Endothelial cell of hepatic sinusoid (primary cell): ENCODE data around the gene TMEM119.

ENCODE experiments used
- in situ Hi-C: cut with HindIII; loops from 2 replicates; pipeline ENCODE4 v1.10.0; 2017; ENCODE audit warnings: low sequenced_read_pairs

Gene TMEM119

DNA sequence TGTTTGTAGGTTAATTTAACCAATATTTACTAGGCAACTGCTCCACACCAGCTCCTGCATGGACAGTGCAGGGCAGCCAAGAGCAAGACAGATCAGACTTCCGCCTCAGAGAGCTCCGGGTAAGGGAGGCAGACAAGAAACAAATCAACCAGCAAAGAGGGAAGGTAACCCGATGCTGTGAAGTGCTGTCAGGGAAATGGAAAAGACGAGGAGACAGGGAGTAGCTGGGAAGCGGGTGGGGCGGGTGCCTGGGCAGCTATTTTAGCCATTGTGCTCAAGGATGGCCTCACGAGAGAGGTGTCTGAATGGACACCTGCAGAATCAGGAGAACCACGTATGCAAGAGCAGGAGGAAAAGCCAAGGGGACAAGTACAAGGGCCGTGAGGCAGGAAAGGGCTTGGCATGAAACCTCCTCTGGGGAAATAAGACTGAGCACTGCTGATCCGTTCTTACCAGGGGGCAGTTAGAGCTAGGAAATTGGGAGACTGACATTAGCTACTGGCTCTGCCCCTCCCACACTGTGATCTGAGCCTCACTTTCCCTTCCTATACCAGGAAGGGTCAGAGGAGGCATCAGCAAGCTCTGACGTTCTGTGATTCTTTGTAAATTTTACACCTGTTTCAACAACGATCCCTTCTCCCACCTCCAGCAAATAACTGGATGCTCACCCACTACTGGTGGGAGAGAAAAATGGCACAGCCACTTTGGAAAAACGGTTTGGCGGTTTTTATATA is 6.5 kb upstream of the TMEM119 start:
- in situ Hi-C loops = no loop called here

DNA sequence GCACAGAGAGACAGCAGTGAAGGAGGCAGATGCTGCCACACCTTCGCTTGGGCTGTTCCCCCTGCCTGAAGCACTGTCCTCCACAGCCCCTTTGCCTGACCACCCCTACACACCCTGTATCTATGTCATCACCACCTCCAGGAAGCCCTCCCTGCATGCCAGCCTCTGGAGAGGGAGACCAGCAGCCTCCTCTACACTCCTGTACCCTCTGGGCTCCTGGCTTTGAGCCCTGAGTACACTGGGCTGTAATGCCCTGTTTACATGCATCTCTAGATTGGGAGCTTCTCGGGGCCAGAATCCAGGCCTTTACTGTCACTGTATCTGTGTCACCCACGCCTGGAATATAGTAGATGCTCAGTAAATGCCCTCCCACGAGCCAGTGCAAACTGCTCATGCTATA is 5.9 kb upstream of the TMEM119 start:
- in situ Hi-C loops = no loop called here

- in situ Hi-C loops = no loop called here
Measured at GRCh38 chr12:108602976-108603704, 5.3 kb upstream of the TMEM119 start.

- in situ Hi-C loops = no loop called here
Measured at GRCh38 chr12:108602209-108602705, 4.4 kb upstream of the TMEM119 start.

- in situ Hi-C loops = no loop called here
Measured at GRCh38 chr12:108600702-108601007, 2.8 kb upstream of the TMEM119 start.

DNA sequence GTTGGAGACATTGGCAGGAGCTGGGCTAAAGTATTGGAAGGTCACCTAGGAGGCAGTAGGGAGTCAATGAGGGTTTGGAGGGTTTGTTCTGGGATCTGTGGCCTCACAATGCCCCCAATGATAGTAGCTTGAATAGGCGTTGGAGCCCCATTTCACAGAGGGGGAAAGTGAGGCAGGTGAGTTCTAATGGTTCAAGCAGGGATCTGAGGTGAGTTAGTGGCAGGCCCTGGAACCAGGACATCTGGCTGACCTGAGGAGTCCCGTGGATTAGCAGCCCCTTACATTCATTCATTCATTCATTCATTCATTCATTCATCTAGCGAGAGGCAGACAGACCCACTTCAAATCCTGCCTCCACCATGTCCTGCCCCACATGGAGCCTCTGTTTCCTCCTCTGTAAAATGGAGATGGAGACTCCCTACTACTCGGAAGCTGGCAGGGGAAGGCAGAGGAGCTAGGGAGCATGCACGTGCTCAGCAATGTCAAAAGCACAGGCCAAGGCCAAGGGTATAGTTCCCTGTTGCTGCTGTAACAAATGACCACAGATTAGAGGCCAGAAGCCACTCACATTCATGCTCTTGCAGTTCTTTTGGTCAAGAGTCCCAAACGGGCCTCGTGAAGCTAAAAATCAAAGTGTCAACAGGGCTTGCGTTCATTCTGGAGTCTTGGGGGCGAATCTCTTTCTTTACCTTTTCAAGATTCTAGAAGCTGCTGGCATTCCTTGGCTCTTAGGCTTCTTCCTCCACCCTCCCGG is 2.2 kb upstream of the TMEM119 start:
- in situ Hi-C loops = no loop called here

DNA sequence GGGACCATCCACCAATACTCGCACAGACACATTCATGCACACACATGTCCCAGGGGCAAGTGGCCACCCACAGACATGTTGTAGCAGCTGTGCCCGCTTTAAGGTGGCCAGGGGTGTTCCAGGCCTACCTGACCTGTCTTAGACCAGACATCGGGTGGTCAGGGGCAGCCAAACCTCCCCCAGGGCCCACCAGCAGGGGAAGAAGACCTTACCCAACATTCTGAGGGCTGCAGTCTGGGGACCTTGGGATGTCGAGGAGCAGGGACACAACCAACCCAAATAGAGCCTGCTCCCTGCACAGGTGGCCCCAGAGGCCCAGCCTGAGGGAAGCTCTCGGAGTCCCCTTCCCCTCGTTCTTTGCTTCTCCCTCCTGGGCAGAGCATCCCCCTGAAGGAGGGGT is 1.7 kb upstream of the TMEM119 start:
- in situ Hi-C loops = no loop called here

DNA sequence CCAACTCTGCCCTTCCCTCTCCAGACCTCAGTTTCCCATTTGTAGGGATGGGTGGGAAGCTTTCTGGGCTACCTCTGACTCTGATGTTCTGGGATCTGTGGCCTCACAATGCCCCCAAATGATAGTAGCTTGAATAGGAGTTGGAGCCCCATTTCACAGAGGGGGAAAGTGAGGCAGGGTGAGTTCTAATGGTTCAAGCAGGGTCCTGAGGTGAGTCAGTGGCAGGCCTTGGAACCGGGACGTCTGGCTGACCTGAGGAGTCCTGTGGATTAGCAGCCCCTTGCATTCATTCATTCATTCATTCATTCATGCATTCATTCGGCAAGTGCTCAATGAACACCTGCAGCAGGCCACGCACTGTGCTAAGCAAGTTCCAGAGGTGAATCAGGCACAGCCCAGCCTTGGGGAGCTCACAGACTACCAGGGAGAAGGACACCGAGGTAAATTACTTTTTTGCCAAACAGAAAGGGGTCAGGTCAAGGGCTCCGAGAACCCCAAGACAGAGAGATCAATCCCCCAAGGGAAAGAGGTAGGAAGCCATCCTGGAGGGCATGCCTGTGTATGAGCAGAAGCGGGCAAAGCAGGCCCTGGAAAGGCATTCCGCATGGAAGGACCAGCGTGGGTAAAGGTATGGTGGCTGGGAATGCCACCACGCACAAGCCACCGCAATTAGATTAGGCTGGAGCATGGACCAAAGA is 818 bp upstream of the TMEM119 start:
- in situ Hi-C loops = no loop called here

DNA sequence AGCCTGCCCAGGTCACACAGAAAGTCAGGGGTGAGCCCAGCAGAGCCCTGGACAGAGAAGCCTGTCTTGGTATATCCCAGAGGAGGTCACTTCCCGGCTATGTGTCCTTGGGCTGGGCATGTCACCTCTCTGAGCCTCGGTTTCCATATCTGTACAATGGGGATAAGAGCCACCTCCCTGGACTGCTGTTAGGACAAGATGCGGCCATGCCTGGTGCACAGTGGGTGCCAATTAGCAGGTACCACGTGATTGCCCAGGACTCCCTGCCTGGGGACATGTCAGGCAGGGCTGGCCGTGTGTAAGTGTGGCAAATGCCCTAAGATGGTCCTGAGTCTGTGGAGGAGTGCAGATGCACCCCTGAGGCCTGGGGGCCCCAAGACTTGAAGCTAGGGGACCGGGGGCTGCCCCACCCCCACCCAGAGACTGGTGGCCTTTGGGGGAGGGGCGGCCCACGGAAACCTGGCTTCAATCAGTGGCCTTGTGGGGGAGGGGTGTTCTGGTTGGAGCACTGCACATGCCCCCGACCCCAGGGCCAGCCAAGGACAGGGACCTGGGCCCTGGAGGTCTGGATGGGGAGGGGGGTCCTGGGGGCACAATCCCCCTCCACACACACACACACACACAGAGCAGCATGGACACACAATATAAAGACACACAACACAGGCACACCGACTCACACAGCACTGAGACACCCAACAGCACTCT is 878 bp downstream of the TMEM119 start:
- in situ Hi-C loops = no loop called here

- in situ Hi-C loops = no loop called here
Measured at GRCh38 chr12:108595711-108596647, 1.9 kb downstream of the TMEM119 start.

DNA sequence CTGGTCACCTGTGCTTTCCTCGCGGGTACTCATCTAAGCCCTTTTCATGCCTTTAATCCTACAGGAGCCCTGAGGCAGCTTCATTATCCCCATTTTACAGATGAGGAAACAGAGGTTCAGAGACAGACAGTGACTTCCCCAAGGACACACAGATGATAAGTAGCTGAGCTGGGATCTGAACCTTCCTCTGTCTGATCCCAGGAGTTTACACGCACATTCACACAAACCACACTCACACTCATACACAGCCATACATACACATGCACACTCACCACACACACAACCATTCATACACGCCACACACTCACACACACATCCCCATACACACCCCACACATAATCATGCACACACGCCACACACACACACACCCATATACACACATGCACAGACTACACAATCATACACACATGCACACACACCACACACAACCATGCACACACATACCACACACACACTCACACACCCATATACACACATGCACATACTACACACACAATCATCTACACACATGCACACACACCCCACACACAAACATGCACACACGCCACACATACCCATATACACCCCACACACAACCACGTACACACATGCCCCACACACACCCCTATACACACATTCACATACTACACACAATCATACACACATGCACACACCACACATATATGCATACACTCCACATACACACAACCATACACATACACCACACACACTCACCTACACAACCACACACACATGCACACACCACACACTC is 2.7 kb downstream of the TMEM119 start:
- in situ Hi-C loops = loop anchor here (5.0 kb wide), 1 partner anchor 47 kb away; no protein-coding TSS in a partner anchor

- in situ Hi-C loops = loop anchor here (5.0 kb wide), 1 partner anchor 48 kb away; no protein-coding TSS in a partner anchor
Measured at GRCh38 chr12:108594323-108594903, 3.5 kb downstream of the TMEM119 start.

DNA sequence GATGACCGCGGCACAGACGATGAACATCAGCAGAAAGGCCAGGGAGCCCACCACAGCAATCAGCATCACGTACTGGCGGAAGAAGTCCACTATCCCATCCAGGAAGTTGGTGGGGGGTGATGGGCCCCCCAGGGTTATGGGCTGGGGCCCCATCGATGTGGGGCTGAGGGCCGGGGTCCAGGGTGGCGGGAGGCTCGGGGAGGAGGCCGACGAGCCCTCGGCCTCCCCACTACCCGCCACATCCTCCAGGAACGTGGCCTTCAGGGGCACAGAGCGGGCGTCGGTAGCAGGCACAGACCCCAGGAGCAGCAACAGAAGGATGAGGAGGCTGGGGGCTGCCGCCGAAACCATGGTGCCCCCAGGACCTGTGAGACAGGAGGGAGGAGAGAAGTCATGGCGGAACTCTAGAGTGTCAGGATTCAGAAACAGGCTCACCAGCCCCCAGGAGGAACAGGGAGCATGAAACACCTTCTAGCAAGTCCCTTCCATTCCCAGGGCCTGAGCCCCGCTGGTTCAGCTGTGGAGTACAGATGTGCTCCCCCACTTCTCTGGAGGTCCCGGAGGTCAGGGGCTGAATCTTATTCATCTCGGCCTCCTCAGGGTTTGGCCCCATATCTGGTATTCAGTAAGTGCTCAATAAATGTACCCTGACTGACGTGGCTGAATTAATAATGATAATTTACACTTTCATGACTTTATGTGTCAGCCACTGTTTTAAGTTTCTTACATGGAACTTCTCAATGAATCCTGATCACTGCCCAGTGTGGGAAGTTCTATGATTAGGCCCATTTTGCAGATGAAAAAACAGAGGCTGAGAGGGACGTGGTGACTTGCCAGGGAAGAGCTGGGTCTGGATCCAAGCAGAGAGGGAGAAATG is 5.6 kb downstream of the TMEM119 start:
- in situ Hi-C loops = loop anchor here (5.0 kb wide), 1 partner anchor 50 kb away; no protein-coding TSS in a partner anchor

- in situ Hi-C loops = loop anchor here (5.0 kb wide), 1 partner anchor 51 kb away; no protein-coding TSS in a partner anchor
Measured at GRCh38 chr12:108591267-108591980, 6.5 kb downstream of the TMEM119 start.

- in situ Hi-C loops = loop anchor here (5.0 kb wide), 1 partner anchor 52 kb away; no protein-coding TSS in a partner anchor
Measured at GRCh38 chr12:108590463-108590862, 7.4 kb downstream of the TMEM119 start.

DNA sequence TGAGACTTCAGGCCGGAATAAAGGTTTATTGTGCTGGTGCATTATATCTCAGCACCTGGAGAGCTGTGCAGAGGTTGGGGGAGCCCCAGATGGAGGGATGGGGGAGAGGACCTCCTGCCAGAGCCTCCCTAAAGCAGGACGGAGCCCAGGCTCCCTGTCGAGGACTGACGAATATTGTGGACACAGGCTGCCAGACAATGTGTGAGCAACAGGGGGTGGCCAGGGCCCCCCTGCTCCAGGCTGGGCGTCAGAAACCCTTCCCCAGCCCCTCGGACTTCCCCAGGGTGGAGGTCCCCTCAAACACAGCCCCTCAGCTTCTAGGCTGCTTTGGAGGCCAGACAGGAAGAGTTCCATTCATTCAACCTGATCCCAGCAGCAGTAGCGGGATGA is 8.0 kb downstream of the TMEM119 start:
- in situ Hi-C loops = loop anchor here (5.0 kb wide), 1 partner anchor 52 kb away; no protein-coding TSS in a partner anchor
